Erythroblast (primary cell): ENCODE measurements around the gene MTFMT.

Experiments used
- GATA1 ChIP-seq: IDR thresholded peaks from 2 replicates; pipeline ENCODE4 v1.6.1; 2011; ENCODE audit warnings: low read depth, mild to moderate bottlenecking, control low read depth, low read length, moderate library complexity
- POLR2A ChIP-seq: IDR thresholded peaks from 2 replicates; pipeline ENCODE4 v1.6.1; 2011; ENCODE audit warnings: mild to moderate bottlenecking, low read length

- TF ChIP-seq POLR2A: no peak
- no peak for TF ChIP-seq GATA1
Measured at GRCh38 chr15:65058394-65059368, 29.2 kb upstream of the MTFMT start.
